PFSK-1 (cell line): ENCODE results near the gene DGCR2.

ENCODE experiments used
- FOXP2 ChIP-seq: optimal IDR thresholded peaks from 2 replicates; pipeline ENCODE3; 2011; ENCODE audit warnings: borderline replicate concordance, control low read depth, inconsistent platforms; ENCODE audit not compliant: insufficient read depth; ENCODE audit errors: extremely low read length, extremely low read depth
- POLR2AphosphoS5 ChIP-seq: IDR thresholded peaks from 2 replicates; pipeline ENCODE4 v1.6.1; 2012; ENCODE audit warnings: low read depth, mild to moderate bottlenecking, control low read depth, low read length, moderate library complexity
- SIN3A ChIP-seq: IDR thresholded peaks from 2 replicates; pipeline ENCODE4 v1.6.1; 2012; ENCODE audit warnings: mild to moderate bottlenecking, low read length, moderate library complexity, borderline replicate concordance; ENCODE audit not compliant: insufficient read depth

DNA sequence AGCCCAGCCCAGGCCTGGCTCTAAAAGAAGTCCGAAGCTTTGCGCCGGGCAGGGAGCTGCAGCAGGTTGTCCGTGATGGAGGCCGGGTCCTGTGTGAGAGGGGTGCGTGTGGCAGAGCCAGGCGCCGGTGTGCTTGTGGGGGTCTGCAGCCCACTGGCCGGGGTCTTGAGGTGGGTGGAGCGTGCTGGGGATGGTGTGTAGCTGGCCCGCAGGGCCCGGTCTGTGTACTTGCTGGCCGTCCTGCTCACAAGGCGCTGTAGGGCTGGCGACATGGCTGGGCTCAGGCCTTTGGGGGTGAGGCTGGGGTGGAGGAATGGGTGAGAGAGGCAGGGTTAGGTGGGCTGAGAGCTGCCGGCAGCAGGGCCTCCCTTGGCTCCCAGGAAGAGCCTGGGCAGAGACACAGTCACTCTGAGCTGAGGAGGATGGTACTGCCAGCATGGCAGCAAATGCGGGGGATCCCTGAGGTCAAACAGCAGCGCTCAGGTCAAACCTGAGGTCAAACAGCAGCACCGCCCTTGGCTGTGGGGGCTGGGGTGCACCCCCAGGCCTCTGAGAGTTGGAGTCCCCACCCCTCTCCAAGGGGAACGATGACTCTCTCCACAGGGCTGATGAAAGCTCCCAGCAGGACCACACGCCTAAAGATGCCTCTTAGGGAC is 12.1 kb upstream of the DGCR2 start:
- TF ChIP-seq POLR2AphosphoS5, result no peak
- TF ChIP-seq SIN3A, result no peak
- TF ChIP-seq FOXP2, result no peak
